ENCODE data around the gene KRT1.
"Not testable (repeated sequence)": the region's sequence is repeated elsewhere in the genome, so short reads cannot be mapped to it uniquely, and the experiment has no call there.

KRT1 gene

GRCh38 chr12:52680363-52680762, at the start of gene KRT1:
Gene KRT1, minus strand, starts transcription at chr12:52680407. Its CDS starts 59 bp downstream, at chr12:52680348.
- no peak for FAIRE-seq

GRCh38 chr12:52729147-52729546, 48.9 kb upstream of the KRT1 start:
- FAIRE-seq, result no peak

- FAIRE-seq, result no peak
Measured at GRCh38 chr12:52728374-52728773, 48.2 kb upstream of the KRT1 start.

DNA sequence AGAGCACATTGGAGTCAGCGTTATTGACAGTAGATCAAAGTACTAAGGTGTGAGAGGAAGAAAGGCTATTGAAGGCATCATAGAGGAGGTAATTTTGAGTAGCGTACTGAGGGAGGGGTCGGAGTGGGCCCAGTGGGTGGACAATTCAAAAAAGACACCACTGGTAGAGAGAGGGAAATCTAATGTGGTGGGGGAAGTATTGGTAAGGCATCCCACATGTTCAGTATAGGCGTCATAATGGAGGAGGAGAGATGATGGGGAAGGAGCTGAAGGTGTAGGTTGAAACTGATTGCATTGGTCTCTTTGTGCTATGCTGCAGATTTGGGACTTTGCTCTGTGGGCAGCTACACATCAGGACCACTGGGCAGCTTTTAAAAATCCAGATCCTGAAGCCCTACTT, 46.8 kb upstream of the KRT1 start:
- FAIRE-seq, result no peak

DNA sequence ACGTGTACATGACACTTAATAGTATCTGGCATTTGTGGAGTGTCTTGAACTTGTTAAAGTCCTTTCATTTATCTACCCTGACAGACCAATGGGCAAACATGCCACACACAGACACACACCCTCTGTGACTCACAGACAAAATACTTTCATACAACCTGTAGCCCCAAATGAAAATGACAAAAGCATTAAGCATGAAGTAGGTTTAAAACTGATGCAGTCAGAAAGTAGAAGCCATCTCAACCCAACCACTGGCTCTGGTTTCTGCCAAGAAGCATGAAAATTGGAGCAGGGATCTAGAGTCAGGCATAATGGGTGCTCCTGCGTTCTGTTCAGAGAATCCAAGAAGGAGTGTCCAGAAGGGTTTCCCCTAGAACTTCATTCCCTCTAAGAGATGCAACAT, 46.2 kb upstream of the KRT1 start:
- no peak for FAIRE-seq

DNA sequence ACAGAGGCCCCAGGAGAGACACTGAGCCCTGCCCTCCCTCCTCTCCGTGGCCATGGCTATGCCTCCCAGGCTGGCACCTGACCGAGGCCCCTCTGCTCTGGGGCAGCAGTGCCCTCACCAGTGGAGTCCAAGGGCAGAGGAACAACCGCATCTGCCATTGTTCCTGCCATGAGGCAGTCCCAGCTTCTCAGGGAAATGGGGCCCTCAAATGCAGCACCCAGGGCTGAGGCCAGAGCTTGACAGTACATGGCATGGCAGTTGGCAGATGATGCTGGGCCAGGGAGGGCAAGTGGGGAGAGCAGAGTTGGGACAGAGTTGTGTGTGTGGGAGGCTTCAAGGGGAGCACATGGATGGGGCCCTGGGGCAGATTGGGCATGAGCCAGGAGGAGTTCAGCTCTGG, 44.2 kb upstream of the KRT1 start:
- FAIRE-seq, result no peak

DNA sequence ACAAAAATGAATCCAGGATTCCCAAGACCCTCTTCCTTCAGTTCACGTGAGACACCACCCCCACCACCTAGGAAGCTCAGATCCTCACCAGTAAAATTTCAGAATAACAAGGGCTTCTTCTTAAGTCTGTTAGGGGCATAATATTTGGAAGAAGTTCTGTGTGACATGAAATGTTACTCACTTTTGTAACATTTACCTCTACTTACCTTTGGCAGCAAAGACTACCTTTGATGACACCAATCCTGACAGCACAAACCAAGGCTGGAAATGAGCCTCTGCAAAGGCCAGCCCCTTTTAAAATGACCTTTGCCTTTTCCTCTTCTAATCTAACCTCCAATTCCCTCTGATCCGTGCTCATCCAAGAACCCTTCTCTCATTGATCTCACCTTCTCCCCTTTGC, 42.5 kb upstream of the KRT1 start:
- no peak for FAIRE-seq

DNA sequence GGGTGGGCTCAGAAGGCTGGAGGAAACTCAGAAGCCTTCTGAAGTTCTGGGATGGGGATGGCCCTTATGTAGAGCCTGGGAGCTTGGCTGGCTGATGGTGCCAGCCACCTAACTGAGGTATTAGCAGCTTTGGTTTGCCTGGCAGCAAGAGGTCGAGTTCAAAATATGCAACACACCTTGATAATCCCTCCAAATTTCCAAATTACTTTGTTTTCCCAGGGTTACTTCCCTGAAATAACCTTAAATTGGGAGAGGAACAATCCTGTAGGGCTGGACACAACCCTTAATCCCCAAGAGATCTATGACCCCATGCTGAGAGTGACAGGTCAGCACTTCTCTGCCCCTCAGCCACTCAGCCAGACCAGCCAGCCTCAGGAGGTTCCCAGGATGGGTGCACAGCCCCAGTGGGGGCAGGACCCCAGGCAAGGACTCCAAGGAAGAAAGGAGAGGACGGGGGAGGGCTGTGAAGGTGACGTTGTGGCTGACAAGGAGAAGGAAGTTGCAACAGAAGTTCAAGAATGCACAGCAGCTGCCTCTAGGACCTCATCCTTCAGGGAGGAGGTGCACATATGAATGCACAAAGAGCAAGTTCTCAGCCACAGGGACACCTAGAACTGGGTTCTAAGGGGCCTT, 41.7 kb upstream of the KRT1 start:
- FAIRE-seq, result no peak

DNA sequence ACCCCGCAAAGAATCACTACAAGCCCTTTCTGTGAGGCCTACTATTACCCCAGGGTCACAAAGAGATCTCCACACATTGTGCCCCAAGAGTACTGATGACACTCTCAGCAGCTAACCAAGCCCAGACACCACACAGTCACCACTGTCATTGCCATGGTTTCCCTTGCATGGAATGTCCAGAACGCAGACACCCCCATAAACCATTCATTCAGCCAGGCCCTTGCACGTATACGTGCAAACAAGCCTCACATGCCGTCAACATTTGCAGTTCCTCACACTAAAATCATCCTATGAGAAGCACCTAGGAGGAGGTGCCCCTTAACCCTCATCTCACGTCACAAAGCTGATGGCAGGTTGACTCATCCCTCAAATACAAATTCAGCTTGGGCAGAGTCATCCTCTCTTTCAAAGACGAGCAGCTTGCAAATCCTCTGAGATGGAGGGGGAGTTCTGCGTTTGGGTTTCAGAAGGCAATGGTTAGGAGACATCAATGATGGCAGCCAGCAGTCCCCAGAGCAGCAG, 40.2 kb upstream of the KRT1 start:
- no peak for FAIRE-seq

GRCh38 chr12:52716061-52716460, 35.9 kb upstream of the KRT1 start:
- no peak for FAIRE-seq

DNA sequence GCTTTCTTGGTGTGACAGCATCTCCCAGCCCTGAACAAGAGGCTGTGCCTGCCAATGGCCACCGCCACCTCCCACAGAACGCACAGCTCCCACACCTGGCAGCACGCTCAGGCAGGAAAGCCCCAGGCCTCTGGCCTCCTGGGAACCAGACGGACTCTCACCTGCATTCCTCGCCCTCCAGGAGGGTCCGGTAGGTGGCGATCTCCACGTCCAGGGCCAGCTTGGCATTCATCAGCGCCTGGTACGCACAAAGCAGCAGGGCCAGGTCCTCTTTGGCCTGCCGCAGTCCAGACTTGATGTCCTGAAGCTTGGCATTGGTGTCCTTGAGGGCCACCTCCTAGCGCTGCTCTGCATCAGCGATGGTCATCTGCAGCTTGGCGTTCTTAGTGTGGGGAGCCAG, 35.2 kb upstream of the KRT1 start:
- FAIRE-seq, result no peak

- no peak for FAIRE-seq
Measured at GRCh38 chr12:52714887-52715281, 34.7 kb upstream of the KRT1 start.

DNA sequence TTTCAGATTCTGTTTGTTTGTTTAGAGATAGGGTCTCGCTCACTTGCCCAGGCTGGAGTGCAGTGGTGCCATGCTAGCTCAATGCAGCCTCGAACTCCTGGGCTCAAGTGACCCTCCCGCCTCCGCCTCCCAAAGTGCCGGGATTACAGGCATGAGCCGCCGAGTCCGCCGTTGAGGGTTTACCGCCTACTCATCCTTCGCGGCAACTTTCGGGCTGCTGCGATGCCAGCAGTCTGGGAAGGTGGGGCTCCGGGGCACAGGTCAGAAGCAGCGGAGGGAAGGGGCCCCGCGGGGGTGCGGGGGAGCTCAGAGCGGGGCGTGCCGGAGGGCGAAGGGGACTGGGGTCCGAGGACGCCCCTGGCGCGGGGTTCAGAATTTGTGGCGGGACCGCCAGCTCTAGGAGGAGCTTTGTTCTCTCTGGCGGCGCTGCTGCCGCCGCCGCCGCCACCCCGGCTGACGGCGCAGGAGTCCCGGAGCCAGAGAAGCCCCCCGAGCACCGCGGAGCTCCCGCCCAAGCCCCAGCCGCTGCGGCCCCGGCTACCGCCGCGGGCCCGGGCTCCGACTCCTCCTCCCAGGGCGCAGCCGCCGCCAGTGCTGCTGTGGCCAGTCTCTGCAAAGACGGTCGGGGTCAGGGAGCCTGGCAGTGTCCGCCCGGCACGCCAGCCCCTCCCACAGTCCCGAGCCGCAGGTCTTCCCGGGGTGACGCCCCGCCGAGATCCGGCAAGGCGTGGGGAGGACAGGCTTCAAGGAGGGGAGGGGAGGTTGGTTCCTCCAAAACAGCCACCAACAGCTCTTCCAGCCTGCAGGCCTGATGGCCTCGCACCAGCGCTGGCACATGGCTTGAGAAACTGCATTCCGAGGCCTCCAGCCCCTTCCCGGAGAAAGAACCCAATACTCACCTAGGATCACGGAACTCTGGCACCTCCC, 34.0 kb upstream of the KRT1 start:
- no peak for FAIRE-seq

DNA sequence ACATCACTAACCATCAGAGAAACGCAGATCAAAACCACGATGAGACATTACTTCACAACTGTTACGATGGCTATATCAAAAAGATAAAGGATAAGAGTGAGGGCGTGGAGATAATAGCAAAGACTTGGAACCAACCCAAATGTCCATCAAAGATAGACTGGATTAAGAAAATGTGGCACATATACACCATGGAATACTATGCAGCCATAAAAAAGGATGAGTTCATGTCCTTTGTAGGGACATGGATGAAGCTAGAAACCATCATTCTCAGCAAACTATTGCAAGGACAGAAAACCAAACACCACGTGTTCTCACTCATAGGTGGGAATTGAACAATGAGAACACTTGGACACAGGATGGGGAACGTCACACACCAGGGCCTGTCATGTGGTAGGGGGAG, 31.9 kb upstream of the KRT1 start:
- FAIRE-seq, result not testable (repeated sequence)

GRCh38 chr12:52710730-52711129, 30.5 kb upstream of the KRT1 start:
- FAIRE-seq, result no peak

- FAIRE-seq, result no peak
Measured at GRCh38 chr12:52708010-52708409, 27.8 kb upstream of the KRT1 start.

DNA sequence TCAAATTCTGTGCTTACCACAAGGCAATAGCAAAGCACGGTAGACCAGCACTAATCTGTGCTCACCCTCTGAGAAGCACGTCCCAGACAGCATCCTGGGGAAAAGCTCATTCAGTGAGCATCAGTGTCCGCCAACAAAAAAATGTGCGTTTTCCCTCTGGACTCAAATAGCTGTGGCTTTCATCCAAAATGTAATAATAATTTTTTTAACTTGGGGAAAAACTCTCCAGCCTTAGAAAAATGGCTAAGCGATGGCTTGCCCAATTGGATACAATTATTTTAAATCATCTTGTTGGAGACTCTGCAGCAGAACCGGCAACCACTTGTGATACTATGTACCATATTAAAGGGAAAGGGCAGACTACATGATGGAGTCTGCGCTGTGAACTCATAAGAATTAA, 24.3 kb upstream of the KRT1 start:
- no peak for FAIRE-seq

DNA sequence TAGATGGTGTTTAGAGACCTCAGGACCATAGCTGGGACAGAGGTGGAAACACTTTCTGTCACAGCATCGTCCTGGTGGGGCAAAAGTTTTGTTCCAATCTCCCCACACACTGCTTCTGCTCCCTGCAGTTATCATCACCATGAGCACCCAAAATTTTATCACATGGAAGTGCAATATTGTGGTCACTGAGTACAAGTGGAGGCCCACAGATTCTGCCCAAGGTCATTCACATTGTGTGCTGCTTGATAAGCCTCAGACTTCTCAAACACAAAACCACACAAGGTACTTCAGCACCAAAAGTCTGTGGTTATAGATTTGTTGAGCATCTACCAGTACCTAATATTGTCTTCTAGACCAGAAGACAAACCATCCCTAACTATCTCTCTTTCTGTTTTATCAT, 23.7 kb upstream of the KRT1 start:
- no peak for FAIRE-seq

GRCh38 chr12:52703424-52703823, 23.2 kb upstream of the KRT1 start, which contains the start of gene KRT77:
Gene KRT77, minus strand, starts transcription at chr12:52703524. Its CDS starts 90 bp downstream, at chr12:52703434.
- no peak for FAIRE-seq

GRCh38 chr12:52702338-52702737, 22.1 kb upstream of the KRT1 start:
- no peak for FAIRE-seq

DNA sequence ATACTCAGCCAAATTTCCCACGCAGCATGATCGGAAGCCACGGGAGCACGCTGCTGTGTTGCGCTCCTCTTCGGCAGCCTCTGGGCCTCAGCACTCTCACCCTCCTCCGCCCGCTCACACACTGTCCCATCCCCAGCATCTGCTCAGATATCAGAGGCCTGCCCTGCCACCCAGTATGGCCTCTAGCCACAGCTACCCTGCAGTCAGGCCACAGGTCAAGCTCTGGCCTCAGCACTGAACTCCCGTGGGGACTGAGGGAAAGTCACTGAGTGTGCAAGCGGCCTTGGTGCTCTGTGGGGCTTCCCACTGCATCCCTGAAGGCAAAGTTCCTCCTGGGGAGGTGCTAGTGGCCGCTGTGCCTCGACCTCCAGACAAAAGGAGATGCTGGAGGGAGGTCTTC, 21.1 kb upstream of the KRT1 start:
- no peak for FAIRE-seq

DNA sequence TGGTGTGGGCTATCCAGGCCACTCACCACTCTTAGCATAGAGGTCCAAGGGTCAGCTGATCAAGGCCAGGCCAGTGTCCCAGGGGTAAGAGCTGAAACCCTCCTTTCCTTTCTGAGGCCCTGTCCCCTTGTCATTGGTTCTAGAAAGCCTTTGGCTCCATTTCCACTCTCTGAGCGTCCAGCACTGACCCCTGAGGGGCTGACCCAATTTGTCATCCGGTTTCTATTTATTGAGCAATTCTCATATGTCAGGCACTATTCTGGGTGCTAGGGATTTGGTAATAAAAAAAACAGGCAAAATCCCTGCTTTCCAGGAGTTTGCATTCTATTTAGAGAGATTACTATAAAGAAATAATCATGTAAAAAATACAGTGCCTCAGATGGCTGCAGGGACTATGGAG, 19.8 kb upstream of the KRT1 start:
- FAIRE-seq, result no peak

DNA sequence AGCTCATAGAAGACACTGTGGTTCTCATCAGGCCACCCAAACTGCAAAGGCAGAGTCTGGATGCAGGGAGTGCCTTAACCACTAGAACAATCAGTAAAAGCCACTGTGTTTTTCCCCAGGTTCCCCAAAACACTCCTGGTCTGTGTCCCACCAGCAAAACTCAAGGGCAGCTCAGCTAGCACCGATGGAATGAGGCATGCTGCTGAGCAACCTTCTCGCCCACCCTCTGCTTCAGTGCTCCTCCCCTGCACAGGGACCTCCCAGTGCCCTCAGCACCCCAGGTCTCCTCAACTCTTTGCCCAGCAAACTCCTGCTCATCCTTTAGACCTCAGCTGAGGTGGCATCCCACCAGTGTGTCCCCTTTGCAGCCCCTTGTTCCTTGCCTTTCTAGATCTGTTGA, 19.2 kb upstream of the KRT1 start:
- FAIRE-seq, result no peak

GRCh38 chr12:52698651-52699340, 18.6 kb upstream of the KRT1 start:
- FAIRE-seq, result no peak
